Prostate gland (tissue), 2 donors: Measurements from ENCODE around the gene COL4A1. TPM values are rescaled to one million over a fixed set of nuclear protein-coding genes. Genes with fewer than 3 reads are reported as not detected.

Source experiments
- DNase-seq: peaks from one replicate; pipeline ENCODE4 v3.0.0-alpha.2; 2019; ENCODE audit warnings: low spot score
- H3K27ac ChIP-seq, 2 donors: fragments of 200-600 bp; sonication (generic); 2 replicates each; pipeline ENCODE4 v1.5.1; 2017 to 2019
- H3K27me3 ChIP-seq: fragments of 200-600 bp; sonication (generic); replicated peaks from 2 replicates; pipeline ENCODE4 v1.5.1; 2019; ENCODE audit not compliant: insufficient read depth
- H3K36me3 ChIP-seq, 2 donors: fragments of 200-600 bp; sonication (generic); 1 replicate in 1 of 2; 2 replicates in 1 of 2; pipeline versions ENCODE4 v1.5.1 to v1.8.1; 2017 to 2019
- H3K4me1 ChIP-seq: fragments of 200-600 bp; sonication (generic); replicated peaks from 2 replicates; pipeline ENCODE4 v1.5.1; 2019
- H3K4me3 ChIP-seq, 2 donors: fragments of 200-600 bp; sonication (generic); 2 replicates each; pipeline ENCODE4 v1.5.1; 2017 to 2019
- H3K9me3 ChIP-seq: fragments of 200-600 bp; sonication (generic); 2 replicates; pipeline ENCODE4 v1.5.1; 2017
- POLR2A ChIP-seq: fragments of 450-650 bp; IDR thresholded peaks from one replicate; pipeline ENCODE4 v1.6.1; 2016; ENCODE audit warnings: antibody characterized with exemption, mild to moderate bottlenecking
- POLR2AphosphoS5 ChIP-seq: sonication (generic); formaldehyde crosslinking; IDR thresholded peaks from one replicate; pipeline ENCODE4 v1.6.1; 2017; ENCODE audit warnings: antibody characterized with exemption
- WGBS: methylation state at CpG from one replicate; pipeline ENCODE4 v1.1.5; 2018; 5-methylcytosine and 5-hydroxymethylcytosine counted together
- intact Hi-C: fragments of 100-400 bp; cut with DNase I; formaldehyde crosslinking; loops from one replicate; pipeline ENCODE4 v1.14.2; 2022
- total RNA-seq, 2 donors: library from RNA; depleted of rRNA; stranded (reverse); fragments of >200 nt; gene quantifications; one replicate each; pipeline ENCODE4 v1.1.0, GENCODE V29; 2016
- TF ChIP-seq, protein P1 (sequence below), 4 experiments: fragments of 200-600 bp in 2 of 4; fragments of 450-650 bp in 2 of 4; sonication (generic) in 2 of 4; IDR thresholded peaks; 1 replicate in 3 of 4; 2 replicates in 1 of 4; pipeline ENCODE4 v1.5.1; 2016 to 2019; ENCODE audit warnings: antibody characterized with exemption in 4 of 4, mild to moderate bottlenecking in 2 of 4, moderate library complexity in 2 of 4

COL4A1 gene
- total RNA-seq, 2 donors from 2014 or later = 37.3 to 132 TPM

DNA sequence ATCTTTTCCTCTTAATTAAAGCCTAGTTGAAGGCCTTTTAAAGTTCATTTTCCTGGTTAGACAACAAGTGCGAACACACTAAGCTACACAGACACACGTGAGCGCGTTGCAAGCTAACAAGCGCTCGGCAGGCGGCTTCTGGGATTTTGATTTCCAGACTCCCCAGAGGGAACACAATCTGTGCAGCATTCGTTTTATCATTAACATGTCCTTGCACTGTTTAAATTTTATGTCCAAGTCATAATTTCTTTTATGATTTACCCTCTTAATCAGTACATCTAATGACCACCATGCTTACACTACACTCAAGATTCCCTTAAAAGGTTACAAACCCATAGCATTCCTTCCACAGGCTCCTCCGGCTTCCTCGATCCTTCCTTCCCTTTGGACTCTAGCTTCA lies 16.8 kb downstream of the COL4A1 start:
- intact Hi-C loops = loop anchor here (5.0 kb wide), 1 partner anchor 43 kb away; no protein-coding TSS in a partner anchor
- Histone ChIP-seq H3K4me3 (no peak overlapping the region), H3K27ac (peak overlapping the region; percentile 57 to 64), H3K4me1 (no peaks in the 10 kb centered on the region), H3K27me3 (no peaks in the 10 kb centered on the region), H3K9me3 (no peaks in the 10 kb centered on the region), H3K36me3 (no peaks in the 10 kb centered on the region)
- 56% methylated on average over 10 of the region's 10 CpGs for WGBS
- TF ChIP-seq POLR2A (no peak), POLR2AphosphoS5 (peak; percentile 46)
- TF ChIP-seq, protein P1, sequence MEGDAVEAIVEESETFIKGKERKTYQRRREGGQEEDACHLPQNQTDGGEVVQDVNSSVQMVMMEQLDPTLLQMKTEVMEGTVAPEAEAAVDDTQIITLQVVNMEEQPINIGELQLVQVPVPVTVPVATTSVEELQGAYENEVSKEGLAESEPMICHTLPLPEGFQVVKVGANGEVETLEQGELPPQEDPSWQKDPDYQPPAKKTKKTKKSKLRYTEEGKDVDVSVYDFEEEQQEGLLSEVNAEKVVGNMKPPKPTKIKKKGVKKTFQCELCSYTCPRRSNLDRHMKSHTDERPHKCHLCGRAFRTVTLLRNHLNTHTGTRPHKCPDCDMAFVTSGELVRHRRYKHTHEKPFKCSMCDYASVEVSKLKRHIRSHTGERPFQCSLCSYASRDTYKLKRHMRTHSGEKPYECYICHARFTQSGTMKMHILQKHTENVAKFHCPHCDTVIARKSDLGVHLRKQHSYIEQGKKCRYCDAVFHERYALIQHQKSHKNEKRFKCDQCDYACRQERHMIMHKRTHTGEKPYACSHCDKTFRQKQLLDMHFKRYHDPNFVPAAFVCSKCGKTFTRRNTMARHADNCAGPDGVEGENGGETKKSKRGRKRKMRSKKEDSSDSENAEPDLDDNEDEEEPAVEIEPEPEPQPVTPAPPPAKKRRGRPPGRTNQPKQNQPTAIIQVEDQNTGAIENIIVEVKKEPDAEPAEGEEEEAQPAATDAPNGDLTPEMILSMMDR (IDR thresholded peaks at IDR 0.05) = no peak
- no peak for DNase-seq

DNA sequence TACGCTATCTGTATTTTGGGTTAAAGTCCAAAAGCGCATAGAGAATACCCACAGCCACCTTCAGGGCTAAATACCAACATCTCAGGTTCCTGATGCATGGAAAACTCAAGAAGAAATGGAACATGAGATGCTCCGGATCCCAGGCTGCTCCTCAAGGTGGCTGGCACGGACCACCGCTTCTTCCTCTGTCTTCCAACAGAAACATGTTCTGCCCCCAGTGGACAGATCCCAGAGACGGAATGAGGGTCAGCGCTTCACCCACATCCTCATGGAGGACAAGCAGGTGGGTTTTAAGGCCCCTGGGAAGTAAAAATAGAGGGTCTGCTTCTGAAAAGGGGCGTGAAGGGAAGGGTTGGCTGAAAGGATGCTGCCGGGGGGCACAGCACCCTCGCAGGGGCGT lies 17.3 kb downstream of the COL4A1 start:
- H3K4me1 ChIP-seq = no peaks in the 10 kb centered on the region
- H3K4me3 ChIP-seq = no peak overlapping the region
- no peaks in the 10 kb centered on the region for H3K27me3 ChIP-seq
- peak overlapping the region; percentile 57 to 64 for H3K27ac ChIP-seq
- intact Hi-C loops = loop anchor here (5.0 kb wide), 1 partner anchor 42 kb away; no protein-coding TSS in a partner anchor
- no peaks in the 10 kb centered on the region for H3K9me3 ChIP-seq
- TF ChIP-seq, protein P1 (IDR thresholded peaks at IDR 0.05) = no peak
- TF ChIP-seq POLR2AphosphoS5 (no peak), POLR2A (no peak)
- no peaks in the 10 kb centered on the region for H3K36me3 ChIP-seq
- no peak for DNase-seq
- WGBS = 78% methylated on average over 11 of the region's 11 CpGs

DNA sequence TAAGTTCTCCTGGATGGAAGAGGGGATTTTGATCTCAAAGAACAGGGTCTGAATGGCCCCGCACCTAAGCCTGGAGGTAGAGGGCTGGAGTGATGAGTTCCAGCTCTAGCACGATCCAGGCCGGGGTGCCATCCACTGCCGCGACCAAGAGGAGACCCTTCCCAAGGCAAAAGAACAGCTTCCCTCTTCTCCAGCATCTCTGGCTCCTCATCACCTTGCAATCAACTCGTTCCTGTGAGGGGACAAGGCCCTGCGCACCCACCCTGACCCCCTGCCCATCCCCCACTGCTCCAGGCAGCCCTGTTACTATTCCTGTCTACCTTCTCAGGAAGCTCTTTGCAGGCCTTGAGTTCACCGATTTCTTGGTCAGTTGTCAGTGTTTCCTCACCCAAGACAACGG lies 17.8 kb downstream of the COL4A1 start:
- no peaks in the 10 kb centered on the region for H3K36me3 ChIP-seq
- no peak for DNase-seq
- H3K9me3 ChIP-seq = no peaks in the 10 kb centered on the region
- peak overlapping the region in 1 of 2 donors; percentile 64 for H3K27ac ChIP-seq
- TF ChIP-seq, protein P1 (IDR thresholded peaks at IDR 0.05) = no peak
- TF ChIP-seq POLR2AphosphoS5 = no peak
- TF ChIP-seq POLR2A = no peak
- no peaks in the 10 kb centered on the region for H3K27me3 ChIP-seq
- 85% methylated on average over 9 of the region's 9 CpGs for WGBS
- H3K4me3 ChIP-seq = no peak overlapping the region
- H3K4me1 ChIP-seq = no peaks in the 10 kb centered on the region
- intact Hi-C loops = no loop called here

DNA sequence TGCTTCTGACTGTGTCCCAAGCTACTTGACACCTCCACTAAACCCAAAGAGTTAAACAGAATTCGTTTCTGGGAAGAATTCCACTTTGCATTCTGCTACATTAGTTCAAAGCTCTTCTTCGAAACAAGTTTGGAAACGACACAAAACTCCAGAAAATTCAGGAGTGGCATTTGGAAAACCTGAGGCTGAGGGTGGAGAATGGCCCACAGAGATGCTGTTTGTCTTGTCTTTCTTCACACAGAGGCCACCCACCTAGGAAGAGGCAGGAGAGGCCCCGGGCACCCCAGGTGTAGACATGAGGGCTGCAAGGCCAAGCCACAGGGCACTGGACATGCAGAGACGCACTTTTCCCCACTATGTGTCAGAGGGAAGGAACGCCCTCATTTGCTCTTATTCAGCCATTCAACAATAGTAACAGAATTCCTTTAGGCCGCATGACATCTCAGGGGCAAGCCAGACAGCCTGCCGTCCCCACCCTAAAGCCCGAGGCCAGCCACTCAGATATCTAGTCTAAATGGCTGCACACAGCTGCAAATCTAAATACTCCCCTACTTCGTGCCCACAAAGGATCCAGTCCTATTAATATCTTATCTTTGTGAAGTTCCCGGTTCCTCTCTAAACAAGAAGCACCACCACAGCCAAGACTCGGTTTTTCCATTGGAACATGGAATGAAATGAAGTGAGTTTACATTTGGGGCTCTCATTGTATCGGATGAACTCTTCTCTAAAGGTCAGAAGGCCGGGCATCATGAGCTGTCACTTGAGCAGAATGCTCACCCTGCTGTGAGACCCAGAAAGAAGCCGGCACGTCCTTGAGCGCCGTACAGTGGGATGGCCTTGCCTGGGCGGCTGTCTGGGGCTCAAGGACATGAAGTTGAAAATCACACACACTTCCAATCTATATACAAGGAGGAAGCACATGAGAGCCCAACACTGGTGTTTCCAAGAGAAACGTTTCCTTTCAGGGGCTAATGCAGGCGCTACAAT lies 19.8 kb downstream of the COL4A1 start:
- no peak for DNase-seq
- H3K9me3 ChIP-seq = no peaks in the 10 kb centered on the region
- no peak for TF ChIP-seq POLR2A
- TF ChIP-seq, protein P1 (IDR thresholded peaks at IDR 0.05) = no peak
- TF ChIP-seq POLR2AphosphoS5 = no peak
- H3K27ac ChIP-seq = peak overlapping the region in 1 of 2 donors; percentile 3
- no peak overlapping the region for H3K4me3 ChIP-seq
- no peaks in the 10 kb centered on the region for H3K36me3 ChIP-seq
- H3K27me3 ChIP-seq = no peaks in the 10 kb centered on the region
- H3K4me1 ChIP-seq = no peaks in the 10 kb centered on the region
- intact Hi-C loops = no loop called here
- 61% methylated on average over 21 of the region's 21 CpGs for WGBS
